ENCODE results near the gene NRG3. TPM values are rescaled to one million over a fixed set of nuclear protein-coding genes. Genes with fewer than 3 reads are reported as not detected.
A peak's percentile ranks its signal among the peaks of the same experiment; 100 is the strongest.
"Not testable (repeated sequence)": the region's sequence is repeated elsewhere in the genome, so short reads cannot be mapped to it uniquely, and the experiment has no call there.

Gene NRG3
- total RNA-seq, 1 donor from 2014 or later: 0.74 TPM

DNA sequence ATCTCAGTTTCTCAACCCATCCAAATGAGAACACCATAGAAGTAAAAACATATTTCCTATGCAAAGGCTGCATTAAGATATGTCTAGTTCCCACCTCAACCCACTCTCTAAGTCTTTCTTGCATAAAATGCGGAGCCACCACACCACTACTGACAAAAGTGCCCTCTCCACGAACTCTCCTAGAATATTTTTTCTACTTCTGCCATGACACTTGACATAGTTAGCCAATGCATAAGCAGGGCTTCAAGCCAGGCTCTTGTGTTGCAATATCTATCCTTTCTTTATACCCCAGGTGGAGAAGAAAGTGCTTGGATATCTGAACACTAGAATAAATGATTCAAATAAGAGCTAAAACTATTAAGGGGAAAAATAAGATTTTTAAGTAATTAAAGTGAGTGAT is 465.2 kb downstream of the NRG3 start:
- no peak overlapping the region for H3K27ac Mint-ChIP-seq
- no peaks in the 10 kb centered on the region for H3K36me3 Mint-ChIP-seq
- H3K27me3 Mint-ChIP-seq (ENCODE audit: low read depth): peaks cover 3% of the 10 kb centered on the region
- peaks cover 2% of the 10 kb centered on the region for H3K9me3 Mint-ChIP-seq
- H3K4me1 Mint-ChIP-seq: no peaks in the 10 kb centered on the region
- DNase-seq (ENCODE audit: low spot score in 2 of 2, unreplicated experiment in 2 of 2): no peak
- TF ChIP-seq, protein P1, sequence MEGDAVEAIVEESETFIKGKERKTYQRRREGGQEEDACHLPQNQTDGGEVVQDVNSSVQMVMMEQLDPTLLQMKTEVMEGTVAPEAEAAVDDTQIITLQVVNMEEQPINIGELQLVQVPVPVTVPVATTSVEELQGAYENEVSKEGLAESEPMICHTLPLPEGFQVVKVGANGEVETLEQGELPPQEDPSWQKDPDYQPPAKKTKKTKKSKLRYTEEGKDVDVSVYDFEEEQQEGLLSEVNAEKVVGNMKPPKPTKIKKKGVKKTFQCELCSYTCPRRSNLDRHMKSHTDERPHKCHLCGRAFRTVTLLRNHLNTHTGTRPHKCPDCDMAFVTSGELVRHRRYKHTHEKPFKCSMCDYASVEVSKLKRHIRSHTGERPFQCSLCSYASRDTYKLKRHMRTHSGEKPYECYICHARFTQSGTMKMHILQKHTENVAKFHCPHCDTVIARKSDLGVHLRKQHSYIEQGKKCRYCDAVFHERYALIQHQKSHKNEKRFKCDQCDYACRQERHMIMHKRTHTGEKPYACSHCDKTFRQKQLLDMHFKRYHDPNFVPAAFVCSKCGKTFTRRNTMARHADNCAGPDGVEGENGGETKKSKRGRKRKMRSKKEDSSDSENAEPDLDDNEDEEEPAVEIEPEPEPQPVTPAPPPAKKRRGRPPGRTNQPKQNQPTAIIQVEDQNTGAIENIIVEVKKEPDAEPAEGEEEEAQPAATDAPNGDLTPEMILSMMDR (IDR thresholded peaks at IDR 0.05; ENCODE audit: unreplicated experiment): no peak
- no peak overlapping the region for H3K4me3 Mint-ChIP-seq

DNA sequence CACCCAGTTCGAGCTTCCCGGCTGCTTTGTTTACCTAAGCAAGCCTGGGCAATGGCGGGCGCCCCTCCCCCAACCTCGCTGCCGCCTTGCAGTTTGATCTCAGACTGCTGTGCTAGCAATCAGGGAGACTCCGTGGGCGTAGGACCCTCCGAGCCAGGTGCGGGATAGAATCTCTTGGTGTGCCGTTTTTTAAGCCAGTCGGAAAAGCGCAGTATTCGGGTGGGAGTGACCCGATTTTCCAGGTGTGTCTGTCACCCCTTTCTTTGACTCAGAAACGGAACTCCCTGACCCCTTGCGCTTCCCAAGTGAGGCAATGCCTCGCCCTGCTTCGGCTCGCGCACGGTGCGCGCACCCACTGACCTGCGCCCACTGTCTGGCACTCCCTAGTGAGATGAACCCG is 474.6 kb downstream of the NRG3 start:
- H3K36me3 Mint-ChIP-seq; DNase-seq (ENCODE audit: low spot score in 2 of 2, unreplicated experiment in 2 of 2); H3K27ac Mint-ChIP-seq; H3K4me3 Mint-ChIP-seq; H3K27me3 Mint-ChIP-seq (ENCODE audit: low read depth); H3K4me1 Mint-ChIP-seq; H3K9me3 Mint-ChIP-seq: not testable (repeated sequence)

DNA sequence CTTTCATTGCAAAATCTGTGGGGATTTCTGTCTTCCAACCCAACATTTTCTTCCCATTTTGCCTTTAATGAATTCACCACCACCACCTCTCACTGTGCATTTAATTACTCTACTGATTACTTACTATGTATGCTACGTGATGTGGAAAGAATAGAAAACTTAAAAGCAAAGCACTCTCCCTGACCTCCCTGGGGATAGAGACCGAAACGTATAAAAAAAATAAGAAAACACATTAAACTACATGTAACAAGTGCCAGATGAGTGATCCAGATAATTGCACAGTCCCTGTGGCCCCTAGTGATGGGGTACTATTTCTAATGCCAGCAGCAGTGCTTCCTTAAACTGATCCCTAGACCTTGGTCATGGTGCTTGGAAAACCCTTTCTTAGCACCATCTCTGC is 478.4 kb downstream of the NRG3 start:
- Mint-ChIP-seq H3K4me1 (no peaks in the 10 kb centered on the region), H3K27ac (no peak overlapping the region), H3K27me3 (ENCODE audit: low read depth) (no peaks in the 10 kb centered on the region), H3K36me3 (no peaks in the 10 kb centered on the region), H3K4me3 (no peak overlapping the region), H3K9me3 (peaks cover 4% of the 10 kb centered on the region)
- no peak for DNase-seq (ENCODE audit: low spot score in 2 of 2, unreplicated experiment in 2 of 2)
- TF ChIP-seq, protein P1 (IDR thresholded peaks at IDR 0.05; ENCODE audit: unreplicated experiment): no peak

DNA sequence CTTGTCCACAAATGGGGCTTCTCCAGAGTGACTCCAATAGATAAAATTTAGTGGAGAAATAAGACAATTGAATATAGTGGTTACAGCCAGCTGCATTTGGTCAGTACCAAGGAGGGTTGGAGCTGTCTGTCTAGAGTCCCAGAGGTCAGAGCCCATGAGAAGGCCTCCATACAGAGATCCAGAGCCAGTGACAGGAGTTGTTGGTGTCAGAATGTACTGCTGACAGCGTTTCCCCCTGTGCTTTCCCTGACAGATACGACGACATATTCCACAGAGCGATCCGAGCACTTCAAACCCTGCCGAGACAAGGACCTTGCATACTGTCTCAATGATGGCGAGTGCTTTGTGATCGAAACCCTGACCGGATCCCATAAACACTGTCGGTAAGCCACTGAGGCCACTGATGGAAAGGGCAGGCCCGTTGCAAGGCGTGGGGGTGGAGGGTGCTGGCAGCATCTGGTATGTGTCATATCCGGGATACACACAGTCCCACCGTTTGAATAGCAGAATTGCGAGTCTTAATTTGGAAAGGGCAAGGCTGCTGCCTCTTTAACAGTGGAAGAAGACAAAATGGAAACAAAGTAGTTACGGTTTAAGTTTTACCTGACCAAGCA is 483.6 kb downstream of the NRG3 start:
- H3K4me1 Mint-ChIP-seq: no peaks in the 10 kb centered on the region
- no peaks in the 10 kb centered on the region for H3K36me3 Mint-ChIP-seq
- no peak for DNase-seq (ENCODE audit: low spot score in 2 of 2, unreplicated experiment in 2 of 2)
- H3K27me3 Mint-ChIP-seq (ENCODE audit: low read depth): no peaks in the 10 kb centered on the region
- no peaks in the 10 kb centered on the region for H3K9me3 Mint-ChIP-seq
- TF ChIP-seq, protein P1 (IDR thresholded peaks at IDR 0.05; ENCODE audit: unreplicated experiment): no peak
- H3K4me3 Mint-ChIP-seq: peak overlapping the region; percentile 7
- H3K27ac Mint-ChIP-seq: no peak overlapping the region

DNA sequence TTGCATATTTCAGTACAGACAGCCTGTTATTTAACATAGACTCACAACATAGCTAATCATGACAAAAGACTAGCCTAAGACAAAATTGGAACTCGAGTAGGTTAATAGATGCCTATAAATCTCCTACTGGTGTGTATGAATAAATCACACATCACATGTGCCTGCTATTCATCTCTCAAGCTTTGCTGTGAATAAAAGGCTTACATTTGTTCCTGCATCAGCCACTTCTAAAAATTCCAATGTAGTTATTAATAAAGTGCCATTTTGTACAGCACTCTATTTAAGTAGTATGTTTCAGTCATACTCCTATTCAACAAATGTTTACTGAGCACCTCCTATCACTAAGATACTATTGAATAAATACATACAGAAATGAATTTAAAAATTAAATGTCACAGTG is 486.3 kb downstream of the NRG3 start:
- Mint-ChIP-seq H3K36me3 (no peaks in the 10 kb centered on the region), H3K4me3 (no peak overlapping the region), H3K27ac (no peak overlapping the region), H3K27me3 (ENCODE audit: low read depth) (no peaks in the 10 kb centered on the region), H3K9me3 (no peaks in the 10 kb centered on the region), H3K4me1 (peaks cover 3% of the 10 kb centered on the region)
- TF ChIP-seq, protein P1 (IDR thresholded peaks at IDR 0.05; ENCODE audit: unreplicated experiment): no peak
- no peak for DNase-seq (ENCODE audit: low spot score in 2 of 2, unreplicated experiment in 2 of 2)

DNA sequence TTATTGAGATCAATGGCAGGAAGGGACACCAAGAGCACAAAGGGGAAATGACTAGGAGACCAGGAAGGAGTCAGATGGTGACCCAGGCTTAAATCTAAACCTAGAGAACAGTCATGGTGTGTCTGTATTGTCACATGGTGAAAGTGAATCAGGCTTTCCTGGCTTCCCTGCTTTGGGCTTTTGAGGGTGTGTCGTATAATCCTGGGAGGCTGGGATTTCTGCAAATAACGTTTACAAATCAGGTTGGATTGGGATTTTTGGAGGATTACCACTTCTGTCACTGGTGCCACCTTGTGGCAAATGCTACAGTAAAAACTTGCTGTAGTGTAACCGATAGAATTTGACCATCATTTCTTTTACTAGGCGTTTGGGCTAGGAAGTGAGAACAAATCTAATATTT is 502.6 kb downstream of the NRG3 start:
- H3K9me3 Mint-ChIP-seq: no peaks in the 10 kb centered on the region
- peaks cover 7% of the 10 kb centered on the region for H3K4me1 Mint-ChIP-seq
- TF ChIP-seq, protein P1 (IDR thresholded peaks at IDR 0.05; ENCODE audit: unreplicated experiment): no peak
- DNase-seq (ENCODE audit: low spot score in 2 of 2, unreplicated experiment in 2 of 2): no peak
- no peaks in the 10 kb centered on the region for H3K36me3 Mint-ChIP-seq
- H3K27me3 Mint-ChIP-seq (ENCODE audit: low read depth): peaks cover 10% of the 10 kb centered on the region
- no peak overlapping the region for H3K27ac Mint-ChIP-seq
- no peak overlapping the region for H3K4me3 Mint-ChIP-seq

Measured in mesothelial cell of epicardium (in vitro differentiated cells).